A549 (cell line): ENCODE measurements around the gene PKHD1.

Source experiments
- EP300 ChIP-seq, 2 experiments: fragments of >200 bp; sonication (Bioruptor Twin); formaldehyde crosslinking; IDR thresholded peaks; 2 replicates in 1 of 2; 3 replicates in 1 of 2; pipeline ENCODE4 v1.6.1; 2016 to 2017
- FOSL2 ChIP-seq, 2 experiments: fragments of 450-650 bp in 1 of 2; fragments of >200 bp in 1 of 2; sonication (Bioruptor Twin) in 1 of 2; formaldehyde crosslinking; IDR thresholded peaks; 2 replicates each; pipeline versions ENCODE4 v1.5.0 to v1.6.1; 2016 to 2020; ENCODE audit warnings: mild to moderate bottlenecking in 1 of 2, moderate library complexity in 1 of 2
- MAFK ChIP-seq: fragments of 450-650 bp; IDR thresholded peaks from 2 replicates; pipeline ENCODE4 v1.6.1; 2014; ENCODE audit not compliant: partially characterized antibody
- NR3C1 ChIP-seq: fragments of >200 bp; sonication (Bioruptor Twin); formaldehyde crosslinking; IDR thresholded peaks from 3 replicates; pipeline ENCODE4 v1.6.1; 2017
- POLR2A ChIP-seq: IDR thresholded peaks from 2 replicates; pipeline ENCODE4 v1.6.1; 2012; ENCODE audit warnings: mild to moderate bottlenecking, low read length
- RAD21 ChIP-seq, 2 experiments: fragments of >200 bp in 1 of 2; sonication (Bioruptor Twin) in 1 of 2; formaldehyde crosslinking in 1 of 2; IDR thresholded peaks in 1 of 2; conservative IDR thresholded peaks in 1 of 2; 2 replicates in 1 of 2; 3 replicates in 1 of 2; pipeline ENCODE4 v1.6.1; 2012 to 2018; ENCODE audit warnings: inconsistent platforms in 1 of 2
- RFX5 ChIP-seq: fragments of 450-650 bp; IDR thresholded peaks from 2 replicates; pipeline ENCODE4 v1.7.1; 2014; ENCODE audit warnings: antibody characterized with exemption, mild to moderate bottlenecking, moderate library complexity
- RNF2 ChIP-seq: fragments of 200-600 bp; sonication (generic); IDR thresholded peaks from 2 replicates; pipeline ENCODE4 v1.6.1; 2016; ENCODE audit warnings: low read depth, mild to moderate bottlenecking, antibody characterized with exemption, moderate library complexity, borderline replicate concordance
- TF ChIP-seq, protein P1 (sequence below): fragments of >200 bp; sonication (Bioruptor Twin); formaldehyde crosslinking; IDR thresholded peaks from 3 replicates; pipeline ENCODE4 v1.5.1; 2016
- TF ChIP-seq, protein P2 (sequence below): fragments of 200-600 bp; sonication (generic); IDR thresholded peaks from 2 replicates; pipeline ENCODE4 v1.6.1; 2016; ENCODE audit warnings: antibody characterized with exemption, mild to moderate bottlenecking, moderate library complexity

DNA sequence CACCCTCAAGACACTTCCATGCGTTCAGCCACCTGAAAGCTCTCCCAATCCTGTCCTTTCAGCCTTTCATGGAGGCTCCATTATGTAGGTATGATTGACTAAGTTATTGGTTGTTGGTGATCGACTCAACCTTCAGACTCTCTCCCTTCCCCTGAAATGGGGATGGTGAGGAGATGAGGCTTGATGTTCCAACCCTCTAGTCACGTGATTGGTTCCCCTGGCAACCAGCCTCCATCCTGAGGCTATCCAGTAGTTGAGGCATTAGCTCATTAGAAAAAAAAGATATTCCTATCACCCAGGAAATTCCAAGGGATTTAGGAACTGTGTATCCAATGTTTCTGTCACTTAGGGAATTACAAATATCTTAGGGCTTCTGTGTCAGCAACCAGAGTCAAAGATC, 426.6 kb downstream of the PKHD1 start:
- TF ChIP-seq RNF2 (no peak), RAD21 (conservative IDR thresholded peaks at IDR 0.05 in 1 of 2, IDR thresholded peaks at IDR 0.05 in 1 of 2) (no peak), NR3C1 (no peak), MAFK (no peak), EP300 (IDR thresholded peaks at IDR 0.05) (no peak), FOSL2 (IDR thresholded peaks at IDR 0.05) (no peak), FOSL2 (CRISPR knock-in tag; IDR thresholded peaks at IDR 0.05) (no peak), RFX5 (no peak), POLR2A (no peak)
- TF ChIP-seq, protein P1, sequence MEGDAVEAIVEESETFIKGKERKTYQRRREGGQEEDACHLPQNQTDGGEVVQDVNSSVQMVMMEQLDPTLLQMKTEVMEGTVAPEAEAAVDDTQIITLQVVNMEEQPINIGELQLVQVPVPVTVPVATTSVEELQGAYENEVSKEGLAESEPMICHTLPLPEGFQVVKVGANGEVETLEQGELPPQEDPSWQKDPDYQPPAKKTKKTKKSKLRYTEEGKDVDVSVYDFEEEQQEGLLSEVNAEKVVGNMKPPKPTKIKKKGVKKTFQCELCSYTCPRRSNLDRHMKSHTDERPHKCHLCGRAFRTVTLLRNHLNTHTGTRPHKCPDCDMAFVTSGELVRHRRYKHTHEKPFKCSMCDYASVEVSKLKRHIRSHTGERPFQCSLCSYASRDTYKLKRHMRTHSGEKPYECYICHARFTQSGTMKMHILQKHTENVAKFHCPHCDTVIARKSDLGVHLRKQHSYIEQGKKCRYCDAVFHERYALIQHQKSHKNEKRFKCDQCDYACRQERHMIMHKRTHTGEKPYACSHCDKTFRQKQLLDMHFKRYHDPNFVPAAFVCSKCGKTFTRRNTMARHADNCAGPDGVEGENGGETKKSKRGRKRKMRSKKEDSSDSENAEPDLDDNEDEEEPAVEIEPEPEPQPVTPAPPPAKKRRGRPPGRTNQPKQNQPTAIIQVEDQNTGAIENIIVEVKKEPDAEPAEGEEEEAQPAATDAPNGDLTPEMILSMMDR, result no peak
- TF ChIP-seq, protein P2, sequence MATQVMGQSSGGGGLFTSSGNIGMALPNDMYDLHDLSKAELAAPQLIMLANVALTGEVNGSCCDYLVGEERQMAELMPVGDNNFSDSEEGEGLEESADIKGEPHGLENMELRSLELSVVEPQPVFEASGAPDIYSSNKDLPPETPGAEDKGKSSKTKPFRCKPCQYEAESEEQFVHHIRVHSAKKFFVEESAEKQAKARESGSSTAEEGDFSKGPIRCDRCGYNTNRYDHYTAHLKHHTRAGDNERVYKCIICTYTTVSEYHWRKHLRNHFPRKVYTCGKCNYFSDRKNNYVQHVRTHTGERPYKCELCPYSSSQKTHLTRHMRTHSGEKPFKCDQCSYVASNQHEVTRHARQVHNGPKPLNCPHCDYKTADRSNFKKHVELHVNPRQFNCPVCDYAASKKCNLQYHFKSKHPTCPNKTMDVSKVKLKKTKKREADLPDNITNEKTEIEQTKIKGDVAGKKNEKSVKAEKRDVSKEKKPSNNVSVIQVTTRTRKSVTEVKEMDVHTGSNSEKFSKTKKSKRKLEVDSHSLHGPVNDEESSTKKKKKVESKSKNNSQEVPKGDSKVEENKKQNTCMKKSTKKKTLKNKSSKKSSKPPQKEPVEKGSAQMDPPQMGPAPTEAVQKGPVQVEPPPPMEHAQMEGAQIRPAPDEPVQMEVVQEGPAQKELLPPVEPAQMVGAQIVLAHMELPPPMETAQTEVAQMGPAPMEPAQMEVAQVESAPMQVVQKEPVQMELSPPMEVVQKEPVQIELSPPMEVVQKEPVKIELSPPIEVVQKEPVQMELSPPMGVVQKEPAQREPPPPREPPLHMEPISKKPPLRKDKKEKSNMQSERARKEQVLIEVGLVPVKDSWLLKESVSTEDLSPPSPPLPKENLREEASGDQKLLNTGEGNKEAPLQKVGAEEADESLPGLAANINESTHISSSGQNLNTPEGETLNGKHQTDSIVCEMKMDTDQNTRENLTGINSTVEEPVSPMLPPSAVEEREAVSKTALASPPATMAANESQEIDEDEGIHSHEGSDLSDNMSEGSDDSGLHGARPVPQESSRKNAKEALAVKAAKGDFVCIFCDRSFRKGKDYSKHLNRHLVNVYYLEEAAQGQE, result no peak
